GM23338 (cell line): ENCODE measurements around the gene GNAT1. TPM values are rescaled to one million over a fixed set of nuclear protein-coding genes. Genes with fewer than 3 reads are reported as not detected.

Experiments
- ATAC-seq: fragments of 200-7000 bp; cut with Tn5 transposase; 3 replicates; pipeline ENCODE4 v1.9.1; 2020
- DNase-seq: peaks from one replicate; pipeline ENCODE4 v3.0.0-alpha.2; 2015; ENCODE audit warnings: low spot score
- H2AFZ ChIP-seq: fragments of 200-600 bp; sonication (generic); 2 replicates; pipeline ENCODE4 v1.8.0; 2016; ENCODE audit warnings: antibody characterized with exemption, mild to moderate bottlenecking, moderate library complexity
- H3F3A ChIP-seq: fragments of 200-600 bp; sonication (generic); replicated peaks from 2 replicates; pipeline ENCODE4 v1.8.0; 2017; ENCODE audit warnings: antibody characterized with exemption, mixed run types, low read depth
- H3K27ac ChIP-seq: fragments of 200-600 bp; sonication (generic); 2 replicates; pipeline ENCODE4 v1.6.1; 2016; ENCODE audit warnings: low read depth
- H3K27me3 ChIP-seq: fragments of 200-600 bp; sonication (generic); 2 replicates; pipeline ENCODE4 v1.8.0; 2016; ENCODE audit warnings: mild to moderate bottlenecking, mixed run types, moderate library complexity; ENCODE audit not compliant: insufficient read depth
- H3K36me3 ChIP-seq: fragments of 200-600 bp; sonication (generic); 2 replicates; pipeline ENCODE4 v1.8.0; 2016; ENCODE audit warnings: mild to moderate bottlenecking; ENCODE audit not compliant: insufficient read depth
- H3K4me1 ChIP-seq: fragments of 200-600 bp; sonication (generic); 2 replicates; pipeline ENCODE4 v1.8.0; 2016; ENCODE audit warnings: mild to moderate bottlenecking, moderate library complexity; ENCODE audit not compliant: insufficient read depth
- H3K4me2 ChIP-seq: fragments of 200-600 bp; sonication (generic); 2 replicates; pipeline ENCODE4 v1.7.1; 2017; ENCODE audit warnings: mixed run types
- H3K4me3 ChIP-seq: fragments of 200-600 bp; sonication (generic); 2 replicates; pipeline ENCODE4 v1.6.1; 2016; ENCODE audit warnings: mixed run types
- H3K79me2 ChIP-seq: fragments of 200-600 bp; sonication (generic); replicated peaks from 2 replicates; pipeline ENCODE4 v1.8.0; 2017; ENCODE audit warnings: mild to moderate bottlenecking; ENCODE audit not compliant: insufficient read depth
- H3K9me2 ChIP-seq: fragments of 200-600 bp; sonication (generic); 2 replicates; pipeline ENCODE4 v1.8.0; 2017; ENCODE audit not compliant: insufficient read depth
- H4K20me1 ChIP-seq: fragments of 200-600 bp; sonication (generic); replicated peaks from 2 replicates; pipeline ENCODE4 v1.8.0; 2017; ENCODE audit warnings: mild to moderate bottlenecking; ENCODE audit not compliant: insufficient read depth
- H3K27ac Mint-ChIP-seq: 2 replicates; pipeline ENCODE4 v1.8.0; 2020; ENCODE audit warnings: inconsistent platforms, mild to moderate bottlenecking, moderate library complexity, mixed read lengths
- H3K27me3 Mint-ChIP-seq: 3 replicates; pipeline ENCODE4 v1.8.0; 2022; ENCODE audit warnings: low read depth, mild to moderate bottlenecking, moderate library complexity, mixed read lengths, inconsistent platforms; ENCODE audit not compliant: insufficient read depth, poor library complexity
- H3K36me3 Mint-ChIP-seq: 3 replicates; pipeline ENCODE4 v1.8.0; 2021; ENCODE audit warnings: low read depth, mild to moderate bottlenecking, inconsistent platforms, moderate library complexity, mixed read lengths
- H3K4me1 Mint-ChIP-seq: 3 replicates; pipeline ENCODE4 v1.8.0; 2020; ENCODE audit warnings: mild to moderate bottlenecking, inconsistent platforms, mixed read lengths
- H3K4me3 Mint-ChIP-seq: 3 replicates; pipeline ENCODE4 v1.8.0; 2021; ENCODE audit warnings: moderate library complexity, mild to moderate bottlenecking, inconsistent platforms, mixed read lengths
- H3K9me3 Mint-ChIP-seq: 3 replicates; pipeline ENCODE4 v1.8.0; 2020; ENCODE audit warnings: moderate library complexity, mild to moderate bottlenecking, inconsistent platforms, mixed read lengths
- CREB1 ChIP-seq: fragments of 250-450 bp; sonication (Bioruptor Pico); IDR thresholded peaks from 2 replicates; pipeline ENCODE4 v1.5.0; 2020; ENCODE audit warnings: low read depth, mild to moderate bottlenecking, moderate library complexity
- ETS1 ChIP-seq: IDR thresholded peaks from 2 replicates; pipeline ENCODE4 v1.6.1; 2016; ENCODE audit warnings: antibody characterized with exemption
- EZH2 ChIP-seq: fragments of 200-600 bp; sonication (generic); IDR thresholded peaks from one replicate; pipeline ENCODE4 v1.8.0; 2017; ENCODE audit warnings: antibody characterized with exemption, mild to moderate bottlenecking, low read depth; ENCODE audit not compliant: unreplicated experiment
- EZH2phosphoT487 ChIP-seq: fragments of 200-600 bp; sonication (generic); IDR thresholded peaks from one replicate; pipeline ENCODE4 v1.8.1; 2018; ENCODE audit warnings: antibody characterized with exemption; ENCODE audit not compliant: unreplicated experiment
- ZNF114 ChIP-seq: fragments of 250-450 bp; sonication (Bioruptor Pico); IDR thresholded peaks from 2 replicates; pipeline ENCODE4 v1.5.0; 2020; ENCODE audit warnings: mild to moderate bottlenecking, moderate library complexity
- ZNF462 ChIP-seq: fragments of 250-450 bp; sonication (Bioruptor Pico); IDR thresholded peaks from 2 replicates; pipeline ENCODE4 v1.5.0; 2020; ENCODE audit warnings: mild to moderate bottlenecking, moderate library complexity
- polyA plus RNA-seq: library from polyadenylated mRNA; unstranded; fragments of >200 nt; fragmentation: Nextera tagmentation; extraction: Ambion mirVana; gene quantifications from 2 replicates; pipeline ENCODE4 v1.2.1, GENCODE V29; 2016
- total RNA-seq: library from RNA; depleted of rRNA; stranded (reverse); fragments of >200 nt; shearing (Covaris generic); gene quantifications from 2 replicates; pipeline ENCODE4 v1.2.3, GENCODE V29; 2014

GNAT1 gene
- total and polyA plus RNA-seq, 2 experiments from 2014 or later = not detected

GRCh38 chr3:50155891-50156290 is 35.5 kb upstream of the GNAT1 start:
- H3K27me3 Mint-ChIP-seq = peaks cover 30% of the 10 kb centered on the region
- DNase-seq = peak; percentile 39
- peaks cover 21% of the 10 kb centered on the region for H3K27me3 ChIP-seq
- peak overlapping the region; percentile 99 for H3K4me2 ChIP-seq
- H2AFZ ChIP-seq = 0 out of 2 replicates have a peak overlapping the region, but pooled peaks have one; percentile 28
- peaks cover 43% of the 10 kb centered on the region for H3K4me1 ChIP-seq
- H3K27ac ChIP-seq = no peak overlapping the region
- no peaks in the 10 kb centered on the region; the same call in 1 of the 2 replicates for H3K9me2 ChIP-seq
- H4K20me1 ChIP-seq = peaks cover 7% of the 10 kb centered on the region; the same call in 1 of the 2 replicates
- H3K36me3 Mint-ChIP-seq = peaks cover 13% of the 10 kb centered on the region; the same call in 1 of the 3 replicates
- no peak for TF ChIP-seq EZH2phosphoT487
- TF ChIP-seq CREB1 (CRISPR knock-in tag) = no peak
- no peak for TF ChIP-seq ETS1
- no peak for TF ChIP-seq ZNF114 (CRISPR knock-in tag)
- TF ChIP-seq ZNF462 = no peak
- TF ChIP-seq EZH2 = no peak
- peaks cover 66% of the 10 kb centered on the region for H3K4me1 Mint-ChIP-seq
- H3F3A ChIP-seq = peaks cover 9% of the 10 kb centered on the region; the same call in 1 of the 2 replicates
- no peak overlapping the region for H3K27ac Mint-ChIP-seq
- no peaks in the 10 kb centered on the region for H3K36me3 ChIP-seq
- peaks cover 32% of the 10 kb centered on the region for H3K79me2 ChIP-seq
- H3K4me3 ChIP-seq = peak overlapping the region; percentile 91
- H3K9me3 Mint-ChIP-seq = no peaks in the 10 kb centered on the region
- ATAC-seq = peak; percentile 1; the same call in 2 of the 3 replicates
- H3K4me3 Mint-ChIP-seq = peak overlapping the region; percentile 89
